ENCODE data around the gene DPYD.

DPYD gene

DNA sequence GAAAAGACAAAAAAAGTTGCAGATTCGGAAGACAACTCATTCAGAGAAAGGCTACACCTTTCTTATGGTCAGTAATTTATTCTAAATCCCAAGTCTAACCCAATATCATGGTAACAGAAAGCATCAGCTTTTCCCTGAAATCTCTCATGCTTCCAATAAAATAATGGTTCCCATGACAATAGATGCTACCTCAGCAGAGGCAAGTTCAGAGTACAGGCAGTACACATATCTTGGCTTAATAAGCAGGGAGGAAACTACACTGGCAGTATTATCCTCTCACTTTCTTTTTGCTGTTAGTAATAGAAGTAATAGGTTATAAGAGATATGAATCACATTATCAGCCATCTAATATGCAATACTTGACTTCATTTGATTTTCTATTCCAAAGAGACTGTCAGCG, 137.1 kb downstream of the DPYD start:
- DNase-seq (ENCODE audit: low read depth): no peak

DNA sequence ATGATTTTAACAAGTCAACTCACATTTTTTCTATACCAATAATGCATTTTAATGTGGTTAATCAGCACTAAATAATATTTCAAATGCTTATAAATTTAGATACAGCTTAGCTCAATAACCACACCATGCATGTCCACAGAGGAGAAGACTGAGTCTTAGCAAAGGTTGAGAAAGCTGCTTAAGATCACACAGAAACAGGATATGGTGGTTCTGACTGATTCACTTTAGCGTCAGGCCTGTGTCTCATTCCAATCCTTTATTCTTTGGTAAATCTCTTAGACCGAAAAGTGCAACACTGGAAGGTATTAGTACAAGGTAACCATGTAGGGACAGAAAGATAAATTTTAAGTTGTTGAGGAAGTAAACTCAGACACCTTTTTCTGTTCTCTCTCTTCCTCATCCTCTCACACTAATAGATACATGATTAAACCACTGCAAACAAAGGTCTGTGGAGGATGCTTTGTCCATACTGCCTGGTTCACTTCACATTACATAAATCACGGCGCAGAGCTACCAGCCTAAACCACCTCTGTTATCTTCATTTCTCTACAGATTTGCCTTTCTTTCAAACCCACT, 139.0 kb downstream of the DPYD start:
- DNase-seq (ENCODE audit: low read depth): no peak

DNA sequence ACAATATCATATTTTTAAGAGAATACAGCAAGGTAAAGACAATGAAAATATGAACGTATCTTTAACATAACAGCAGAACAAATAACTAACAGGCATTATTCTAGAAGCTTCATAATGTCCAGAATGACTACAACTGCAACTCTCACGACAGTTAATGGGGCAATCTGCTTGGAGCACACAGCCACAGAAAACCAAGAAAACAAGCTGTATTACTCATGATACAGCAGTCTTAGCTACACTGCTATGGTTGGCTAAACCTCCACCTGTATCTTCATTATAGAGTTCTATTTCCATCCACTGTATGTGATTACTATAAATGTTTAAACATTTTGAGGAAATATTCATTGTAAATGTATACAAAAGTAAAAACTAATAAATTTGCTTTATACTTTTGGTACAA, 139.9 kb downstream of the DPYD start:
- no peak for DNase-seq (ENCODE audit: low read depth)

DNA sequence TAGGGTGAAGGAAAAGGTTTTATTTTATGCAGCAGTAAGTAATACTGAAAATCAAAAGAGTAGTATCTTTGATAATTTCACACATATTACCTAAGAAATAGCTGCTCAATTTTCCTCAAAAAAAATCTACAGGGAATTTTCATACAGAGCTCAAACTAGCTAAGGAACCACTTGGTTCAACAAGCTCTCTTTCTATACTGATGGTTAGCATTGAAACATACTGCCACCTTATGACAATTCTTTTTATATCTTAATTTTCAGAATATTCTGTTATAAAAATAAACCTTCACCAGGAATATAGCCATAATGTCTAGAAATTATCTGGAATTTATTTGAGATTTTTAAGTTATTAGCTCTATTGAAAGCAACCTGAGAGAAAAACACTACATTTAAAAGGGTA, 142.1 kb downstream of the DPYD start:
- no peak for DNase-seq (ENCODE audit: low read depth)

DNA sequence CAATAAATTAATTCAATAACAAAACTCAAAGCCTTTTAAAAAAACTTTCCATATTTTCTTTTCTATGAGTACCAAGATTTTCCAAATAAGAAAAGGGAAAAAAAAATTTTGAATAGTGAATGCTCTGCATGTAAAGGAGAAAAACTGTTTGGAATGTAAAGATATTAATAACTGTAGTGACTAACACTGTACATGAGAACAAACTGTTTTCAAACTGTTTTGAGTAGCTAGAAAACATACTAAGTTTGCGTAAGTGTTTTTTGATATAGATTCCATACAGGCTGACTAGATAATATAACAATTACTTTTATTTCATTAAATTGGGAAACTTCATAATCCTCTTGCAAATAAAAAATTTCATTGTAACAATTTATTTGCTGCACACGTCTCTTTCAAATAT, 150.5 kb downstream of the DPYD start:
- no peak for DNase-seq (ENCODE audit: low read depth)

DNA sequence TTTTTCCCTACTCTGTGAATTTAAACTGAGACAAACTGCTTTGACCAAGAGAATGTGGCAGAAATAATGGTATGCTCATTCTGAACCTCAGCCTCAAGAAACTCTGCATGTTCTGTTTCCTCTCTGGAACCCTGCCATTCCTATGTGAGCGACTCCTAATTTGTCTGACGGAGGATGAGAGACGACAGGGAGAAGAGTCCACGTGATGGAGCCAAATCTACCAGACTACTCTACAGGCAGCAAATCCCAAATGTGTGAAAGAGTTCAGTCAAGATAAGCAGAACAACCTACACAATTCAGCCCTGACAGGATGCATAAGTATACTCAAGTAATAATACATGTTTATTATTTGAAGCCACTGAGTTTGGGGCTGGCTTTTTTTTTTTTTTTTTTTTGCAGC, 153.5 kb downstream of the DPYD start:
- DNase-seq (ENCODE audit: low read depth): no peak

DNA sequence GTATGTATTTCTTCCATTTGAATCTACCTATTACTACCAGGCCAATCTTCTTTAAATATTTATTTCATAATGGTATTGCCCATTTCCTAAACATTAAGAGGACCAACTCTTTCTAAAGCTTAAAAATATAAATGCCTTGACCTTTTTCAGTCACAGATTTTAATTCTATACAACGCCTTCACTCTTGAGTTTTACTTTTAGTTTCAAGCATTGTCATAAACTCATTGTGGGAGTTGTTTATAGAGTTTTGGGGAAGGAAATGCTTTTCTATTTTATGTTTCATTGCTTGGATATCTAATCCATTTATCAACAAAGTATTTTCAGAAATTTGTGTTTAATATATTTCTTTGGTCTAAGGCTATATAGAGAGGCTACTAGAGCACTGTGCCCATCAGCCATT, 155.8 kb downstream of the DPYD start:
- DNase-seq (ENCODE audit: low read depth): no peak

DNA sequence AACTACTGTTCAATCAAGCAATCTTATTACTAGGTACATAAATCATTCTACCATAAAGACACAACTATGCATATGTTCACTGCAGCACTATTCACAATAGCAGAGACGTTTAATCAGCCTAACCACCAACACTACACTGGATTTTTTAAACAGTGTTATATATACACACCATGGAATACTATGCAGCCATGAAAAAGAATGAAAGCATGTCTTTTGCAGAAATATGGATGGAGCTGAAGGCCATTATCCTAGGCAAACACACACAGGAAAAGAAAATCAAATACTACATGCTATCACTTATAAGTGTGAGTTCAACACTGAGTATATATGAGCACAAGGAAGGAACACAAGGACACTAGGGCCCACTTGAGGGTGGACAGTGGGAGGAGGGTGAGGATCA, 159.2 kb downstream of the DPYD start:
- DNase-seq (ENCODE audit: low read depth): no peak

DNA sequence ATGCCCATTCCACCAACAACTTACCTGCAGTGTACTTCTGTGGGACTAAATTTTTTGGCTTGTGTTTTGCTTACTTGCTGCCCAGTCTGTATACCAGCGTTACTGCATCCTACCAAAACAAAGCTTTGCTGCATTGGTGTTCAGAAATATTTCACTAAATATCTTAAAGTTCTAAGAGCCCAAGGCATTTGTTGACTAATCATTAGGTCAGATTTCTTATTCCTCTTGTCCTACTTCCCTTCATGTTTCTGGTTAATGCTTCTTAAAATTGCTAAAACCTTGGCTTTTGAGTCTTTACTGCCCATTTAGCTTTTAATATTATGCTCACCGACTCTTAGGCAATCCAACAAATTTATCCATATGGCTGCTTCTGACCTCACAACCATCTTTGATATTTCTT, 161.8 kb downstream of the DPYD start:
- no peak for DNase-seq (ENCODE audit: low read depth)

DNA sequence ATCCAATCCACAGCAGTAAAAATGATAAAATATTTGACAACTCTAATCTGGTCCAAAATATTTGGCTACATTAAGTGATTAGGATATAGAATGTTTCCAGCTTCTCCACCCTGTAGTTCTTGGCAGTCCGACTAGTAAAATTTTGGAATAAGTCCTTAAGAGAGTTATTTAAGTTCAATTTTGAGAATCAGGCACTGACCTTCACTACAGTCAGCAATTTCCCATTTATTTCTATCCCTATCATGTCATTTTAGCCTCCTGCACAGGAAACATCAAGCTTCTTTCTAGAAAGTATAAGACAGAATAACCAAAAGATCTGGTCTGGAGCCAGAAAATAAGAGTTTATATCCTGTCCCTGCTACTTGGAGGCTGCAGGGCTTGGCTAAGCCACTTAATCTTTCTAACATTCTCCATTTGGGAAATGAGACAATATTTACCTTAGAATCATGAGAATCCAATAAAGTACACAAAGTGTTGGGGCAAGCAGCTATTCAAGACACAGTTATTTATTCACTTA, 162.2 kb downstream of the DPYD start:
- DNase-seq (ENCODE audit: low read depth): no peak

DNA sequence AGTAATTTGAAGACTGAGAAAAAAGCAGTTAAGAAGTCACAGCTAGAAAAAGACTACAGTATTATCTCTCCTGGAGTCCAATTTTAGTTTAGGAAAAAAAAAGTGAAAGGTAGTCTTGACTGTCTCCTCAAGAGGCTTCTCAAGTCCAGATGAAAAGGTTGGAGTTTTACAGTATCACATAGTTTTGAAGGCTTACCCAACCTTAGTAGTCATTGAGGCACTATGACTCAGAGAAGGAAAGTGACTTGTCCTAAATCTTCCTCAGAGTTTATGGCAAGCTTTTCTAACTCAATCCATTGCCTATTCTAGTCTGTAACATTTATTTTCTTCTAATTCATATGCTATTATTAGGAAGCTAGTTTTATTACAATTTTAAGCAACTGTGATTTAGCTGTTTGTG, 174.9 kb downstream of the DPYD start:
- no peak for DNase-seq (ENCODE audit: low read depth)

DNA sequence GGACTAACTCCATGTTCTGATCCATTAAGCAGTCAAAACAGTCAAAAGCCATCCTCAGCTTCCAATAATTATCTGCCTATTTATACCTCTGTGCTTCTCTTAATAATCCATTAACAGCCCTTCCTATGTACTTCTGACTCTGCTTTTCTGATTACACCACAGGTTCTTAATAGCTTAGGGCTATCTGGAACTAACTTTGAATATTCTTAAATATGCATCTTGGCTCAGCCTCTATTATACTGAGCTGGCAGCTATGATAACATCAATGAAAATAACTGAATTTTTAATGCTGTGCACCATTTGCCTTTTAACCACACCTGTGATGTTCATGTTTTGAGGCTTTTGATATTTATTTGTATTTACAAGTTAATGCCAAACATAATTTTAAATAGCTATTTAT, 175.9 kb downstream of the DPYD start:
- no peak for DNase-seq (ENCODE audit: low read depth)

DNA sequence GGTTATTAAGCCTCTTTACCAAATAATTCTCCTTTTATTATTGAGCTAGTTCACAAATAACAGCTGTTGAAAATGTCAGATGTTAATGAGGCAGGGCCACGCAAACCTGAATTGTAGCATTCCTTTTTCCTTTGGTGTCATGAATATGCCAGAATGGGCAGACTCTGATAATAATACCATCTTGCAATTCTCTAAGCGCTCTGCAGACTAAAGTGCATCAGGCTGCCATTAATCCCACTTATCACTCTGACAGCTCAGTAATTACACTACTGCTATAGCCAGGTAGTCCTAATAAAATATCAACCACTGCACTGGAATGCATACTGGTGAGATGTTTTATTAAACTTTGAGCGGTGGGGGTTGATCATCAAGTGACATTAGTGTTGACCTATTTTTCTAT, 177.7 kb downstream of the DPYD start:
- no peak for DNase-seq (ENCODE audit: low read depth)

DNA sequence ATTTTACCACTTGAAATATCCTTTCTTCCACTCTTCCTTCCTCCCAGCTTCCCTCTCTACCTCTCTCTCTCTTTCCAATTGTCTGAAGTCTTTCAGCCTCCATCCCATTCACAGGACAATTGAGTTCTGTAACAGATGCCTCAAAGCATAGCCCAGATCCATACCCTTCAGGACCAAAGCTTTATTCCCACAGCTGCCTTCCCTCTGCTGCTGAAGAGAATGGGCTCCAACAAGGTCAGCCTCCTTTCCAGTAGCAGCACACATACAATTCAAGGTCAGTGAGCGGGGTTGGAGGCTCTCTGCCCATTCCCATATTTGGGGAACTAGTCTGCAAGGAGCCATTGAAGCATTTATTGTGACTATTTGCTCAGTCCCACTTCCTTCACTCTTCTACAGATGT, 179.9 kb downstream of the DPYD start:
- no peak for DNase-seq (ENCODE audit: low read depth)

DNA sequence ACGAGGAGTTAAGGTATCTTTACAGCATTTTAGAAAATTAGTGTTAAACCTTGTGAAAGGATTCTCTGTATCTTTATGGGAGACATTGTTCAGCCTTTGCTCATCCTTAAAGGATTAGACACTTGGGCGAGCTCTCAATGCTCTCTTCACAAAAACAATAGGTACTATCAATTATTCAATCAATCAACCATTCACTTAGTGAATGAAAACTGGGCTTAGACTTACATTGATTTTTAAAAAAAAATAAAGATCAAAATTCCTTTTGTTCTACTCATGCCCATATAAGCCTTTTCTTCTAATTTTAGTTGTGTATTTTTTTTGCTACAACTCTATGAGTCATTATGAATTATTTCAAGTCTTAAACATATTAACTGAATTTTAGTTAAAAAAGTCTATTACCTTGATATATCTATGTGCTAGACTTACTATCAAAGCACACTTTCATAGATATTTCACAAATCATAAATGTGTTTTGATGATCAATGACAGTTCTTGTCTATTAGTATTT, 181.2 kb downstream of the DPYD start:
- no peak for DNase-seq (ENCODE audit: low read depth)

DNA sequence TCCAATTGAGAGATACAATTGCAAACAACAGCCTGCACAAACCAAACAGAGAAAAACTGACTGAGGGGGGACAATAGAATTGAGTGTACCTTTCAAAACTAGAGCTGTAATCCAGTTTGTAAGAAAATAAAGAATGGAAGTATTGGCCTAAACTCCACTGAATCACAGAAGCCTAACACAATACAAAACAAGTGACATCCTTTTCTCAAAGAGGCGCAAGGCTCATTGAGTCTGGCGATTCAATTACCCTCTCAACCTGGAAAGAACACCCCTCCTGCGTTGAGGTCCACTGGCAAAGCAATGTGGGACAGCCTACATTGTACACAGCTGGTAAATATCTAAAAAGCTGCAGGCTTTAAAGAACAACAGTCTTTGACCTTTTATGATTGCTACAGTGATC, 182.6 kb downstream of the DPYD start:
- DNase-seq (ENCODE audit: low read depth): no peak

DNA sequence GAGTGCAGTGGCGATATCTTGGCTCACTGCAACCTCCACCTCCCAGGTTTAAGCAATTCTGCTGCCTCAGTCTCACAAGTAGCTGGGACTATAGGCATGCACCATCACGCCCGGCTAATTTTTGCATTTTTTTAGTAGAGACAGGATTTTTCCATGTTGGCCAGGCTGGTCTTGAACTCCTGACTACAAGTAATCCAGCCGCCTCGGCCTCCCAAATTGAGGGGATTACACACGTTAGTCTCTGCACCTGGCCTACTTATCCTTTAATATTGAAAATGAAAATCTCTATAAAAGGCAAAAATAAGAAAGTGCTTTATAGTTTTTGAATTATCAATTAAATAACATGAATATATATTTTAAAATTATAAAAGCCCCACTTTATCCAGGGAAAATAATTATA, 190.6 kb downstream of the DPYD start:
- no peak for DNase-seq (ENCODE audit: low read depth)

DNA sequence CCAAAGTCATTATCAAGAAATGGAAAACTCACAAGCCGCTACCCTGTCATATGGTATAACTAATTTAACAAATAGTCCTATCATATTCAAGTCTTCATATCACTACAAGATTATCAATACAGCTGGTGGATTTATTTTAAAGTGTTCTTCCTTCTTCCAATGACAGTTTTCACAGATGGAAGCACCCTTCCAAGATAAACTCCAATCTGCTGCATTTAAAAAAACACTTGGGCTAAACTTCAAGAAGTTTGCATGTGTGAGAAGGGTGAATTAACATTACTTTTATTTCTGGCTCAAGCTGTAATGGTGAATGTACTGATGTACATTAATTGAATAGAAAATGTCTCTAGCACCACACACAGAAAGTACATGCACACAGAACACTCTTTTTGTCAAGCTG, 192.4 kb downstream of the DPYD start:
- no peak for DNase-seq (ENCODE audit: low read depth)

DNA sequence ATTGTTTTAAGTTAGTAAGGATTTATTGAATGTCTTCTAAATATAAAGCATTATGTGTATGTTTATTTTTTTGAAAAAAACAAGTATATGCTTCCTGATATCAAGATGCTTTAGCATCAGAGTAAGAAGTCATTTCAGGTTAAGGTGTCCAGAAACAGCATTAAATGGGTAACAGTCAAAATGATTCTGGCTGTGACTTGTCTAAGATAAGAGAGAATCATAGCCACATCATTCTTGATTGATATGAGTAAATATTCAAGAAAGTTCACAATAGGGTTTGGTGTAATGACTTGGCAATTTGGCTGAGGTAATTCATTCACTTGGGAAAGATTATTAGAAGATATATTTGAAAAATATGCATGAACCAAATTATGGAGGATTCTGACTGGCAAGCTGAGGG, 193.8 kb downstream of the DPYD start:
- no peak for DNase-seq (ENCODE audit: low read depth)

DNA sequence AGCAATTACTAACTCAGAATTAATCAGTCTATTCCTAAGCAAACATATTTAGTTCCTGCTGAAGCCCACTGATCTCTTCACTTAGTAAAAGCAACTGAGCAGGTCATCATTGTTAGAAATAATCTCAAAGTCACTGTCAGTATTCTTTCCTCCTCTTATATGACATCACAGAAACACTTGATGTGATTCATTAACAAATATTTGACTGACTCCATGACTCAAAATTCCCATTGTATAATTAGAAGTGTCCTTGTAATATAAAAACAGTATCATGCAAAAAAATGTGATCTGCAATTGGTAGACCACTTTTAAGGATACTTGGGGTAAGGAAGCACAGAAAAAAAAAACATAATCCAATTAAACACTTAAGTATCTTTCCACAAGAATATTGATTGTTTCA, 194.4 kb downstream of the DPYD start:
- no peak for DNase-seq (ENCODE audit: low read depth)

DNA sequence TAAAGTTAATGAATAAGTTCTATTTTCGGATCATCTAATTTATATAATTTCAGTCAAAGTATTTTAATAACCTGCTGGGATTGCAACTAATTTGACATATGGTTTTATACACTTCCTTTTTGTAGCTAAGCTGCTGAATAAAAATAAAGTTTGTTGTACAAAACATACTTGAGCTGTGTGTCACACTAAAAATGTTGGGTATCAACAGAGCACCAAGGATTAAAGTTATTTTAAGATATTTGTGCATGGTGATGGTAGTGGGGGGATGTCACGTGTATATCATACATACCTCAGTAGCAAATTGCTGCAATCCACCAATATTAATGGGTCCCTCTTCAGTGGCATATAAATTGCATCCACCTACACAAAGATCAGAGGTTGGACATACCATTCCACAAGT, 199.6 kb downstream of the DPYD start:
- no peak for DNase-seq (ENCODE audit: low read depth)

DNA sequence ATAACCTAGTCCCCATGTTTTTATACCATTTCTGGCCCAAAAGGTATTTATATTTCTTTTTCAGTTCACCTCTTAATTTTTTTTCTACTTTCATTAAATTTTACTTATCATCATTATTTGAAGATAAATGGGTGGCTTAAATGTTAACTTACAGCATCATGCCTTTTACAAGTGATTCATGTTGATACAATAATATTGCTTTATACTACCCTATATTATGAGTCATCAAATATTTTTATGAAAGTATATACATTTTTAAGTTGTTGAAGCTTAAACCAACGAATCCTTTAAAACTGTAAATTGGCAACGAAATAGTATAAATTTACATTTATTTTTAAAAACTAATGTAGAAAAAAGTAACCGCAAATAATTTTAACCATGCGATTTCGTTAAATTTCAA, 207.9 kb downstream of the DPYD start:
- no peak for DNase-seq (ENCODE audit: low read depth)

DNA sequence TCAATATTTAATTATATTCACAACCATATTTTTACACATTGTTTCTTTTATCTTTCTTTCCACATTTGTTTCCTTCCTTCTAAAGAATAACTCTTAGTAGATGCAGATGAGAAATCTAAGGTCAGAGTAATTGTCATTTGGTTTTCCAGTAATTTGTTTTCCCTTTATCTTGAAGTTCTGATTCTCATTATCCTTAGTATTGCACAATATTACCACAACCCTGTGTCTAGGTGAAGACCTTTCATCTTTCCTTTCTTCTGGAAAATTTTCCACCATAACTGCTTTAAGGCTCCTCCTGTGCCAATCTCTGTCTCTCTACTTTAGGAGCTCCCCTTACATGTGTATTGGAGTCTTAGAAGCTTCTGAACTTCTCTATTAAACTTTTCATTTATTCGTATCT, 209.0 kb downstream of the DPYD start:
- DNase-seq (ENCODE audit: low read depth): no peak

DNA sequence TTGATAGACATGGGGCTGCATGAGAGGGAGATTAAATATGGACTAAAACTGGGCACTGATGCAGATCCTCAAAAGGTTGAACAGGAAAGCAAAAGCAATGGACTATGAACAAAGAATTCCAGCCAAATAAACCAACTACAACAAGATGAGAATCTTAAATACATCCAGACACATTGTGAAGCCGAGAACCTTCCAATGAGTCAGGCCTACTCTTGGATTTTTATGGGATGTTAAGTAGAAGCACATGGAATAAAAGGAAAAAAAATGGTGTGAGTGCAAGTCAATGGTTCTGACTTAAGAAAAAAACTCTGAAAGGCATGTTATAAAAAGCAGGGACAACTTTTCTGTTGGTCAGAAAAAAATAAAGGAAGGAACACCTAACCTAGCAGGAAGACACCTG, 227.2 kb downstream of the DPYD start:
- no peak for DNase-seq (ENCODE audit: low read depth)

DNA sequence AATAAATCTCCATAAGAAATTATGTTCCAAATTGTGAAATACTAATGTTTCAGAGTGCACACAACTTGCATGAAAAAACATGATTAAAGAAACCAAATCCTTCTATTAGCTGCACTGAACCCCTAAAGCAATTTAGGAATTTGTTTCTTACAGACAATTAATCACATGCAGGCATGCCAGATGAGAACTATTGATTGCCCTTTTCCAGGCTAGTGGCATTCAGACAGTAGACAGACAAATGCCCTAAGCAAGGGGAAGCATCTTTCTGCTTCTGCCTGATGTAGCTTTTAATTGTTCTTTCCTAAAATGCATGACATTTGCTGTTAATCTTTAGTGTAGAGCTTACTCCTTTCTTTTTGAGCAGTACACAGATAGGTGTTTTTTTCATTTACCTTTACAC, 229.5 kb downstream of the DPYD start:
- DNase-seq (ENCODE audit: low read depth): no peak

Data from stimulated activated CD8-positive, alpha-beta memory T cell treated with anti-CD3 and anti-CD28 coated beads, Interleukin-15, amount 100 ng/mL, for 1 hour (primary cell).